Loucy (cell line): ENCODE data around the gene MXD4.

ENCODE experiments used
- H2AFZ ChIP-seq: fragments of 200-600 bp; sonication (generic); 2 replicates; pipeline ENCODE4 v1.6.0; 2016; ENCODE audit warnings: antibody characterized with exemption, mild to moderate bottlenecking, low read length, moderate library complexity
- H3F3A ChIP-seq: fragments of 200-600 bp; 2 replicates; pipeline ENCODE4 v1.6.0; 2016; ENCODE audit warnings: antibody characterized with exemption, low read depth, mild to moderate bottlenecking
- H3K27me3 ChIP-seq: fragments of 200-600 bp; sonication (generic); 2 replicates; pipeline ENCODE4 v1.6.1; 2014; ENCODE audit warnings: low read length, mild to moderate bottlenecking; ENCODE audit not compliant: insufficient read depth, poor library complexity, severe bottlenecking
- H3K36me3 ChIP-seq: fragments of 200-600 bp; sonication (generic); 2 replicates; pipeline ENCODE4 v1.6.1; 2016; ENCODE audit warnings: low read length; ENCODE audit not compliant: insufficient read depth
- H3K4me1 ChIP-seq: fragments of 200-600 bp; sonication (generic); 2 replicates; pipeline ENCODE4 v1.5.1; 2014; ENCODE audit warnings: low read length, mild to moderate bottlenecking; ENCODE audit not compliant: insufficient read depth, poor library complexity, severe bottlenecking
- H3K4me2 ChIP-seq: fragments of 200-600 bp; sonication (generic); 2 replicates; pipeline ENCODE4 v1.6.0; 2014; ENCODE audit warnings: antibody characterized with exemption, low read length, low read depth, mild to moderate bottlenecking; ENCODE audit not compliant: poor library complexity, severe bottlenecking
- H3K4me3 ChIP-seq: fragments of 200-600 bp; sonication (generic); 2 replicates; pipeline ENCODE4 v1.5.1; 2014; ENCODE audit warnings: low read length, mild to moderate bottlenecking, mixed read lengths; ENCODE audit not compliant: poor library complexity, severe bottlenecking
- H3K79me2 ChIP-seq: fragments of 200-600 bp; sonication (generic); 2 replicates; pipeline ENCODE4 v1.6.1; 2014; ENCODE audit warnings: low read length; ENCODE audit not compliant: insufficient read depth
- H3K9ac ChIP-seq: fragments of 200-600 bp; sonication (generic); 2 replicates; pipeline ENCODE4 v1.6.0; 2014; ENCODE audit warnings: mild to moderate bottlenecking, low read depth, low read length, moderate library complexity; ENCODE audit not compliant: poor library complexity, severe bottlenecking
- H3K9me2 ChIP-seq: fragments of 200-600 bp; sonication (generic); replicated peaks from 2 replicates; pipeline ENCODE4 v1.6.1; 2016; ENCODE audit warnings: low read depth, low read length, mixed read lengths
- H3K9me3 ChIP-seq: fragments of 200-600 bp; sonication (generic); 2 replicates; pipeline ENCODE4 v1.6.1; 2014; ENCODE audit warnings: mild to moderate bottlenecking, antibody characterized with exemption, low read length, low read depth; ENCODE audit not compliant: insufficient read depth
- H4K20me1 ChIP-seq: fragments of 200-600 bp; sonication (generic); 2 replicates; pipeline ENCODE4 v1.6.0; 2014; ENCODE audit warnings: antibody characterized with exemption, low read length, mild to moderate bottlenecking; ENCODE audit not compliant: insufficient read depth, poor library complexity, severe bottlenecking
- CTCF ChIP-seq: fragments of 200-600 bp; sonication (generic); conservative IDR thresholded peaks from 2 replicates; pipeline ENCODE4 v1.5.1; 2014; ENCODE audit warnings: mild to moderate bottlenecking, antibody characterized with exemption, low read length
- EZH2phosphoT487 ChIP-seq: fragments of 200-600 bp; IDR thresholded peaks from 2 replicates; pipeline ENCODE4 v1.6.1; 2018; ENCODE audit warnings: antibody characterized with exemption, mild to moderate bottlenecking, moderate library complexity, borderline replicate concordance

MXD4 gene

GRCh38 chr4:2250357-2251072 lies 11.4 kb downstream of the MXD4 start:
- H3K9ac ChIP-seq, result no peak overlapping the region
- TF ChIP-seq EZH2phosphoT487 (no peak), CTCF (no peak)
- H3K9me3 ChIP-seq, result no peaks in the 10 kb centered on the region
- peaks cover 31% of the 10 kb centered on the region; the same call in 1 of the 2 replicates for H3K36me3 ChIP-seq
- H3K27me3 ChIP-seq, result no peaks in the 10 kb centered on the region
- H3K9me2 ChIP-seq, result no peaks in the 10 kb centered on the region
- H3F3A ChIP-seq, result no peaks in the 10 kb centered on the region
- peaks cover 5% of the 10 kb centered on the region for H3K4me1 ChIP-seq
- no peak overlapping the region for H3K4me3 ChIP-seq
- peaks cover 10% of the 10 kb centered on the region for H4K20me1 ChIP-seq
- H2AFZ ChIP-seq, result no peak overlapping the region
- H3K4me2 ChIP-seq, result no peak overlapping the region
- H3K79me2 ChIP-seq, result no peaks in the 10 kb centered on the region; the same call in 1 of the 2 replicates

GRCh38 chr4:2249526-2250356 lies 12.2 kb downstream of the MXD4 start:
- H4K20me1 ChIP-seq, result peaks cover 6% of the 10 kb centered on the region
- H3F3A ChIP-seq, result no peaks in the 10 kb centered on the region
- no peak overlapping the region for H3K4me3 ChIP-seq
- H3K4me2 ChIP-seq, result no peak overlapping the region
- H3K79me2 ChIP-seq, result no peaks in the 10 kb centered on the region; the same call in 1 of the 2 replicates
- no peaks in the 10 kb centered on the region for H3K27me3 ChIP-seq
- peaks cover 25% of the 10 kb centered on the region; the same call in 1 of the 2 replicates for H3K36me3 ChIP-seq
- H2AFZ ChIP-seq, result no peak overlapping the region
- H3K9me3 ChIP-seq, result no peaks in the 10 kb centered on the region
- TF ChIP-seq EZH2phosphoT487, result no peak
- no peak for TF ChIP-seq CTCF
- H3K9me2 ChIP-seq, result no peaks in the 10 kb centered on the region
- H3K4me1 ChIP-seq, result peaks cover 13% of the 10 kb centered on the region
- H3K9ac ChIP-seq, result no peak overlapping the region

- Histone ChIP-seq H3K4me2 (no peak overlapping the region), H3K27me3 (no peaks in the 10 kb centered on the region), H3K36me3 (peaks cover 23% of the 10 kb centered on the region; the same call in 1 of the 2 replicates), H3K4me1 (peaks cover 19% of the 10 kb centered on the region), H3K79me2 (no peaks in the 10 kb centered on the region; the same call in 1 of the 2 replicates), H3K9me3 (no peaks in the 10 kb centered on the region), H3K9ac (no peak overlapping the region), H4K20me1 (no peaks in the 10 kb centered on the region), H3K9me2 (no peaks in the 10 kb centered on the region), H3K4me3 (no peak overlapping the region), H2AFZ (no peak overlapping the region), H3F3A (no peaks in the 10 kb centered on the region)
- TF ChIP-seq CTCF (no peak), EZH2phosphoT487 (no peak)
These were observed 13.1 kb downstream of the MXD4 start for GRCh38 chr4:2248821-2249261.
